GM19455 (cell line): ENCODE results near the gene AMBRA1.
"Not testable (repeated sequence)": the region's sequence is repeated elsewhere in the genome, so short reads cannot be mapped to it uniquely, and the experiment has no call there.

Experiments
- ATAC-seq: cut with Tn5 transposase; IDR thresholded peaks from one replicate; pipeline ENCODE4 v1.9.1; 2021; ENCODE audit not compliant: unreplicated experiment

The AMBRA1 gene

DNA sequence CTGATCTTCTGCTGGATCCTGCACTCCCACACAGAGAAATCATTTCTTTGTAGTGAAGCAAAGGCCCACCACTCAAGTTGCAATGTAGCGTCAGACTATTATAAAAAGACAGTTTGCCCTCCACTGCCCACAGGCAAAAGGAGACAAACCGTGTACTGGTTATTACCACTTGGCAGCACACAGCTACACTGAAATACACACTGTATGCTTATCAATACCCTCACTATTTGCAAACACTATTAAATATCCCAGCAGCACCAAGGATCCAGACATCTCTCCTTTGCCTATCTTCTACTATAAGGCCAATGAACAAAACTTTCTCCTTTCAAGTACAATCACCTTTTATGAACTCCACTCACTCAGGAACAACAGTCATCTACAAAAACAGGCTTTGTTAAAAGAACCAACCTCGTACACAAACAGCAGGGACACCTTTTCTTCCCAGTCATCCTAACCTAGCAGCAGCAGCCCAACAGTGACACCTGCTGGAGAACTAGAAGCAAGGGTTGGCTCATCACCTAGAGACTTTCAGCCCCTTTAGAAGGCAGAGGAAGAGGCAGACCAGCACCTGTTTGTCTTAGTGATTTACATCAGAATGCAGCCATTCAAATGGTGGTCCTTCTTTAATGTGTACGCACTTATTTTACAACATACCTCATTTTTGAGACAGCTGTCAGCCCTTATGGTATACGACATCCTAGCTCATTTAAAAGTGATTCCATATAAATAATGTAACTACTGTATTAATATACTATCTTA is 56.1 kb downstream of the AMBRA1 start:
- ATAC-seq: no peak

- no peak for ATAC-seq
Observed at GRCh38 chr11:46537121-46537520, 56.7 kb downstream of the AMBRA1 start.

DNA sequence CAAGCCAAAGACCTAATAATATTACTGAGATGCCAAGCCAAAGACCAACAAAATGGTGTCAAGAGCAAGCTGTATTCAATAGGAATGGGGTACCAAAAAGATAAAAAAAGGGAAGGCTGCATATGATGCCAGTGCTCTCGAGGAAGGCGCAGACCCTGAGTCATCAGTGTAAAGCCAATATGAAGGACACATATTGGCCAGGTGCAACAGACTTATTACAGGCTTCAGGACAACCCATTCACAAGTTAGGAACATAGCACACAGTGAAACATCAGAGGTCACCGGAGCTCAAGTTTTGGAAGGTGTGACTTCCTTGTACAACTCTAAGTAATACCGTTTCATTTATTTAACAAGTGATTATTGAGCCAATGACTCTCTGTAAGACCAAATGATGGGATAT is 58.1 kb downstream of the AMBRA1 start:
- no peak for ATAC-seq

DNA sequence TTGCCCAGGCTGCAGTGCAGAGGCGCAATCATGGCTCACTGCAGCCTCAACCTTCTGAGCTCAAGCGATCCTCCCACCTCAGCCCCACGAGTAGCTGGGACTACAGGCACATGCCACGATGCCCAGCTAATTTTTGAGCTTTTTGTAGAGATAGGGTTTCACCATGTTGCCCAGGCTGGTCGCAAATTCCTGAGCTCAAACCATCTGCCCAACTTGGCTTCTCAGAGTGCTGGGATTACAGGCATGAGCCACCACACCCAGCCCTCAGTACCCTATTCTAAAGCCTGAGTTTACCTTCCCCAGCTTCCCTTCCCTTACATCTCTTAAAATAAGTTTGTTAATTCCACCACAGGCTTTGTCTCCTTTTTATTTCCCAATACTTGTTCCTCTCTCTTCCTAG is 59.1 kb downstream of the AMBRA1 start:
- ATAC-seq: no peak

DNA sequence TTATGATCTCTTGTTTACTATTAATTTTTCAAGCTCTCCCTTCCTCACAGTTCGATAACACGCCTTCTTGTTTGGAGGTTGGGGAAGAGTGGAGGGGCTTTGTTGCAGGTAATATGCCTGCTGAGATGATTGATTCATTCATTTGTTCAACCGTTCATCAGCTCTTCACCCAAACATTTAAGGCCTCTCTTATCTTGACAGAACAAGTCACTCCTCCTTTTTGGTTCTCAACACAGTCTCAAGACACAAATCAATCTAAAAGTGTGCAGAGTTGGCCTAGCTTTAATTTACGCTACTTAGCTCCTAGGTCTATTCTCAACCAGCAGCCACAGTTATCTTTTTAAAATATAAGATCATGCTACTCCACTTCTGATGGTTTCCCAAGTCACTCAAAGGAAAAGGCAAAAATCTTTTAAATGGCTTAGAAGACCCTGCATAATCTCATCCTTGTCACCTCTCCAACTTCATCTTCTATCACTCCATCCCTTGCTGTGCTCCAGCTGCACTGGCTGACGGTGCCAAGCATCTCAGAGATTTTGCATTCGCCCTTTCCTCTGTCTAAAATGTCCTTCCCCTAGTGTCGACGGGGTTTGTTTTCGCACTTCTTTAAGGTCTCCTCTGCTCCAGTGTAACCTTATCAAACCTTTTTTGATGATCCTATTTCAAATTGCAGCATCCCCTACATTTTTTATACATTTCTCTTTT is 60.3 kb downstream of the AMBRA1 start:
- no peak for ATAC-seq

GRCh38 chr11:46529928-46530574 is 63.8 kb downstream of the AMBRA1 start:
- no peak for ATAC-seq

- ATAC-seq: no peak
Observed at GRCh38 chr11:46529095-46529905, 64.5 kb downstream of the AMBRA1 start.

GRCh38 chr11:46528445-46529094 is 65.3 kb downstream of the AMBRA1 start:
- no peak for ATAC-seq

- ATAC-seq: no peak
Observed at GRCh38 chr11:46527591-46528130, 66.2 kb downstream of the AMBRA1 start.

GRCh38 chr11:46526216-46527215 is 67.3 kb downstream of the AMBRA1 start:
- no peak for ATAC-seq

GRCh38 chr11:46524201-46524770 is 69.5 kb downstream of the AMBRA1 start:
- no peak for ATAC-seq

DNA sequence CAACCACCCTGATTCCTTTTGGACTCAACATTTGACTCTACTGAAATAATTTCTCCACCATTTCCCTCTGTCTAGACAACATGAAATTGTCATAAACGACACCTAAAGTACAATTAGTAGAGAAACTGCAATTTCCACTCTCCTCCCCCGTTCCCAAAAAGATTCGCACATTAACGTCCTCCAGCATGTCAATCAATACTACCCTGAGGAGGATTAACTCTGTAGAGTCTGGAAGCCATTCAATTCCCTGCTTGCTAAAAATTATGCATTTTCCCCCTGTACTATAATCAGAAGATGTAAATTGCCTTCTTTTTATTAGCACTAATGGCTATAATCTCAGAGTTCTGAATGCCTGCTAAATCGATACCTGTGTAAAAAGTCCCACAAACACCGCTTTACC is 70.5 kb downstream of the AMBRA1 start:
- no peak for ATAC-seq

- ATAC-seq: no peak
Observed at GRCh38 chr11:46522682-46523281, 71.0 kb downstream of the AMBRA1 start.

DNA sequence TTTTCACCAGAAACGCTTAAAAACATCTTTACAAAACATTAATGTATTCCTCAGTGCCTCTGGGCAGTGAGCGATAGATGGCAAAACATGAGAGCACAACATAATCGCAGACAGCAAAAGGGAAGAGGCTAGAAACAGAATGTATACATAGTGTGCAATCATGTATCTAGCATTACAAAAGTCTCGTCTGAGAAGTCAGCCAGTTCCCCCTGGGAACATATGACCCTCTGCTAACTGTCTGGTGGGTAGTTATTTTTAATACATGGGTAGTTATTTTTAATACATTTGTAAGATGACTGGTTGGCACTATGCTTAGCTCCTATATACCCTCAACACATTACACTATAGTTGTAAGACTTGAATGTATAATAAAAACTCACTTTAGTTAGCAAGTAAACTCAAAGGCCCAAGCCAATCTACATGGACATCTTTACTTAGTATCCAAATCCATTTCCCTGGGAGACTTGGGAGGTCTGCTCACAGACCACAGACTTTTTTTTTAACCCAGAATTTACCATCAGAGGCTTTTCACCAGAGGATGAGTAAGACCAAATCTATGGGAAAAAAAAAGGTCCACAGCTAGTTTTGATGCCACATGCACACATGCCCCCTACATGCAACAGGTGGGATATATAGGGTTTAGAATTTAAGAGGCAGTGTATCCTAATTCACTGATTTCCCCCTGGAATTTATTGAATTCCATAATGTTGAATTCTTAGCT is 71.7 kb downstream of the AMBRA1 start:
- no peak for ATAC-seq

DNA sequence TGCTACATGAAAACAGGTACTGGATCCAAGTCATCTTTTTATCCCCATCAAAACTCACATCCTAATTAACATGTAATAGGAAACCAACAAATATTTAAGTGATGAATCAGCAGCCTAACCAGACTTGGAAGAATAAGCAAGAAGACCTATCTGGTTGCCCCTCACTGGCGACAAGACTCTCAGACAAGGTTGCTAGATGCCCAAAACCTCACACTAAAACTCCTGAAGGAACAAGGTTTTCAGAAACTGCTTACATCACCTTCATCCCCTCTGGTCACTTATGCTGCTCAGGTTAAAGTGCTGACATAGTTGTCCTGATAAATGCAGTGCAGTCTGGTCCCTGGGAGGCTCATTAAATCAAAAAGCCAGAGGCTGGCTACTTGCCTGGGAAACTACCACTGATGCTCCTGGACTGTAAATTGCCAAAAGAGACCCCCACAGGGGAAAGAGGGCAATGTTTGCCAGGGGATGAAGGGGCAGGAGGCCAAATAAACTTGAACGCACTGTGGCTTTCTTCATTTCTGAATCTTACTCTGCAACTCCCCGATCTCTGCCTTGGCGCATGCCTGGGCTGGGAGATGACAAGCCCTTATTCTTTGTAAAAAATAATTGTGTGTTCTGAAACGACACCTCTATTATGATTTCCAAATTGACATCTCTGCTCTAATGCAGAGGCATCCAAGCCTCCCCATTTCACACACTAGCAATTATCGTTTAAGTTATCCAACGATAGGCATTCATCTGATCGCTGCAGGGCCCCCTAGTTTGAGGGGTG is 72.7 kb downstream of the AMBRA1 start:
- no peak for ATAC-seq

DNA sequence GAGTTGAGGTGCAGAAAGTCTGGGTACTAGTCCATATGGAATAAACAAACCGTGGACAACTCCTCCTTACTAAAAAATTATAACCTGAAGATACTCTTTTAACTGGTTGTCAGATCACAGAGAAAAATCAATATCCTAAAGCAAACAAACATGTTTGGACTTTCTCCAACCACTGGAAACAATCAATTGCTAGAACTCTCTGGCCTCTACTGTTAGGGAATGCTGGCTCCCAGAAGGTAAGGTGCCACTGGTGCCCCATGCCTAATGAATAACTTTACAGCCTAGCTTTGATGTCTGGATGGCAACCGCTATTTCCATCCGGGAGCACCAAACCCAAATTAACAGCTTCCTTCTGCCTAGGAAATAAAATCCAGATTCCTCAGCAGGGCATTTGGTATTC is 74.5 kb downstream of the AMBRA1 start:
- ATAC-seq: no peak

DNA sequence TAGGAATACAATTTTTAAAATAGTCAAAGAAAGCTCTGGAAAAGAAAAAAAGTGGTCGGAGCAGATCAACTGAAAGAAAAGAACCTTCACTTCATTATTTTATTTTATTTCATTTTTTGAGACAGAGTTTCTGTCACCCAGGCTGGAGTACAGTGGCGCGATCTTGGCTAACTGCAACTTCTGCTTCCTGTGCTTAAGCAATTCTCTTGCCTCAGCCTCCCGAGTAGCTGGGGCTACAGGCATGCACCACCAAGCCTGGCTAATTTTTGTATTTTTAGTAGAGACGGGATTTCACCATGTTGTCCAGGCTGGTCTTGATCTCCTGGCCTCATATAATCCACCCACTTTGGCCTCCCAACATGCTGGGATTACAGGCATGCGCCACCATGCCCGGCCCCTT is 74.9 kb downstream of the AMBRA1 start:
- not testable (repeated sequence) for ATAC-seq
